H9 (cell line): Measurements from ENCODE around the gene DNLZ. TPM values are rescaled to one million over a fixed set of nuclear protein-coding genes. Genes with fewer than 3 reads are reported as not detected.

Experiments
- DNase-seq: peaks from one replicate; pipeline ENCODE4 v3.0.0-alpha.2; 2017
- H2AFZ ChIP-seq: one replicate; pipeline ENCODE4 v1.6.1; 2013; ENCODE audit warnings: mild to moderate bottlenecking, low read length, control low read depth, moderate library complexity
- H2AK5ac ChIP-seq: 2 replicates; pipeline ENCODE4 v1.6.1; 2013; ENCODE audit warnings: low read length, control low read depth, mixed read lengths; ENCODE audit not compliant: insufficient read length
- H2BK120ac ChIP-seq: one replicate; pipeline ENCODE4 v1.6.1; 2013; ENCODE audit warnings: low read depth, mild to moderate bottlenecking, low read length, control low read depth, inconsistent platforms; ENCODE audit not compliant: poor library complexity, severe bottlenecking
- H2BK12ac ChIP-seq: 2 replicates; pipeline ENCODE4 v1.6.1; 2013; ENCODE audit warnings: low read length, control low read depth, mixed read lengths, low read depth; ENCODE audit not compliant: insufficient read length
- H2BK15ac ChIP-seq: 2 replicates; pipeline ENCODE4 v1.6.1; 2013; ENCODE audit warnings: low read depth, low read length, control low read depth
- H2BK20ac ChIP-seq: one replicate; pipeline ENCODE4 v1.6.1; 2013; ENCODE audit warnings: low read depth, mild to moderate bottlenecking, low read length, control low read depth, inconsistent platforms; ENCODE audit not compliant: poor library complexity, severe bottlenecking
- H2BK5ac ChIP-seq: 2 replicates; pipeline ENCODE4 v1.6.1; 2013; ENCODE audit warnings: low read length, control low read depth, mixed read lengths; ENCODE audit not compliant: insufficient read length
- H3K14ac ChIP-seq: 2 replicates; pipeline ENCODE4 v1.6.1; 2013; ENCODE audit warnings: low read length, control low read depth; ENCODE audit not compliant: insufficient read depth
- H3K18ac ChIP-seq: 2 replicates; pipeline ENCODE4 v1.6.1; 2013; ENCODE audit warnings: low read depth, mild to moderate bottlenecking, mixed read lengths, low read length, control low read depth; ENCODE audit not compliant: insufficient read length
- H3K23ac ChIP-seq: 2 replicates; pipeline ENCODE4 v1.6.1; 2013; ENCODE audit warnings: low read length, control low read depth, mixed read lengths, low read depth; ENCODE audit not compliant: insufficient read length
- H3K23me2 ChIP-seq: 2 replicates; pipeline ENCODE4 v1.6.1; 2013; ENCODE audit warnings: low read depth, mild to moderate bottlenecking, mixed read lengths, low read length, control low read depth; ENCODE audit not compliant: insufficient read length, poor library complexity, severe bottlenecking
- H3K27ac ChIP-seq: 2 replicates; pipeline ENCODE4 v1.5.1; 2013; ENCODE audit warnings: low read length, control low read depth, mixed read lengths, low read depth; ENCODE audit not compliant: insufficient read length
- H3K27me3 ChIP-seq: 2 replicates; pipeline ENCODE4 v1.6.1; 2013; ENCODE audit warnings: low read length, control low read depth, inconsistent platforms; ENCODE audit not compliant: insufficient read depth
- H3K4ac ChIP-seq: 2 replicates; pipeline ENCODE4 v1.6.1; 2013; ENCODE audit warnings: low read depth, mild to moderate bottlenecking, control low read depth, inconsistent platforms, low read length, moderate library complexity
- H3K4me1 ChIP-seq: 2 replicates; pipeline ENCODE4 v1.6.1; 2013; ENCODE audit warnings: low read length, control low read depth, inconsistent platforms; ENCODE audit not compliant: insufficient read depth
- H3K4me2 ChIP-seq: 2 replicates; pipeline ENCODE4 v1.6.1; 2013; ENCODE audit warnings: low read length, control low read depth, mixed read lengths; ENCODE audit not compliant: insufficient read length, insufficient read depth
- H3K56ac ChIP-seq: 2 replicates; pipeline ENCODE4 v1.6.1; 2013; ENCODE audit warnings: low read depth, mild to moderate bottlenecking, mixed read lengths, low read length, control low read depth; ENCODE audit not compliant: insufficient read length
- H3K79me1 ChIP-seq: 2 replicates; pipeline ENCODE4 v1.6.1; 2013; ENCODE audit warnings: low read depth, mild to moderate bottlenecking, moderate library complexity, low read length, control low read depth, inconsistent platforms; ENCODE audit not compliant: insufficient read depth, poor library complexity, severe bottlenecking
- H3K79me2 ChIP-seq: 2 replicates; pipeline ENCODE4 v1.6.1; 2013; ENCODE audit warnings: low read length, control low read depth, inconsistent platforms; ENCODE audit not compliant: insufficient read depth
- H3K9ac ChIP-seq: 2 replicates; pipeline ENCODE4 v1.6.1; 2013; ENCODE audit warnings: low read length, control low read depth, mixed read lengths; ENCODE audit not compliant: insufficient read length; ENCODE audit errors: extremely low read depth
- H3K9me3 ChIP-seq: one replicate; pipeline ENCODE4 v1.6.1; 2013; ENCODE audit warnings: low read depth, low read length, inconsistent platforms; ENCODE audit not compliant: control insufficient read depth
- H3T11ph ChIP-seq: one replicate; pipeline ENCODE4 v1.6.1; 2013; ENCODE audit warnings: mild to moderate bottlenecking, low read length, control low read depth, inconsistent platforms
- H4K20me1 ChIP-seq: one replicate; pipeline ENCODE4 v1.6.1; 2013; ENCODE audit not compliant: control insufficient read depth, insufficient read length, insufficient read depth
- H4K5ac ChIP-seq: 2 replicates; pipeline ENCODE4 v1.6.1; 2013; ENCODE audit warnings: low read depth, mild to moderate bottlenecking, mixed read lengths, low read length, control low read depth; ENCODE audit not compliant: insufficient read length
- H4K8ac ChIP-seq: replicated peaks from 2 replicates; pipeline ENCODE4 v1.6.1; 2013; ENCODE audit warnings: low read length, control low read depth, mixed read lengths, low read depth; ENCODE audit not compliant: insufficient read length
- H4K91ac ChIP-seq: 2 replicates; pipeline ENCODE4 v1.6.1; 2013; ENCODE audit warnings: low read depth, mild to moderate bottlenecking, moderate library complexity, mixed read lengths, low read length, control low read depth; ENCODE audit not compliant: insufficient read length
- H3K27ac Mint-ChIP-seq, 3 experiments: 2 replicates in 2 of 3; 3 replicates in 1 of 3; pipeline ENCODE4 v1.8.0; 2020 to 2021; ENCODE audit warnings: mixed read lengths in 3 of 3, mild to moderate bottlenecking in 1 of 3, moderate library complexity in 1 of 3
- H3K27me3 Mint-ChIP-seq: 2 replicates; pipeline ENCODE4 v1.8.0; 2021; ENCODE audit warnings: low read depth, mild to moderate bottlenecking, moderate library complexity, mixed read lengths
- H3K36me3 Mint-ChIP-seq, 3 experiments: 2 replicates in 2 of 3; 3 replicates in 1 of 3; pipeline ENCODE4 v1.8.0; 2020 to 2021; ENCODE audit warnings: low read depth in 3 of 3, mixed read lengths in 3 of 3; ENCODE audit not compliant: insufficient read depth in 1 of 3
- H3K4me1 Mint-ChIP-seq, 2 experiments: 2 replicates each; pipeline ENCODE4 v1.8.0; 2020; ENCODE audit warnings: mixed read lengths in 2 of 2
- H3K4me3 Mint-ChIP-seq, 2 experiments: 2 replicates in 1 of 2; 3 replicates in 1 of 2; pipeline ENCODE4 v1.8.0; 2020 to 2021; ENCODE audit warnings: mild to moderate bottlenecking in 2 of 2, mixed read lengths in 2 of 2, moderate library complexity in 1 of 2
- H3K9me3 Mint-ChIP-seq, 2 experiments: 2 replicates in 1 of 2; 3 replicates in 1 of 2; pipeline ENCODE4 v1.8.0; 2020; ENCODE audit warnings: mild to moderate bottlenecking in 2 of 2, mixed read lengths in 2 of 2, moderate library complexity in 1 of 2
- CTCF ChIP-seq: fragments of 200-600 bp; sonication (generic); conservative IDR thresholded peaks from 3 replicates; pipeline ENCODE4 v1.8.0; 2021; ENCODE audit warnings: antibody characterized with exemption, mild to moderate bottlenecking
- WGBS: extraction: QIAGEN DNeasy Blood & Tissue Kit; methylation state at CpG from one replicate; pipeline ENCODE4 v1.1.7; 2013; ENCODE audit warnings: missing lambda C conversion rate, low lambda C conversion rate, mixed read lengths; ENCODE audit not compliant: insufficient read length; ENCODE audit errors: extremely low coverage; 5-methylcytosine and 5-hydroxymethylcytosine counted together
- total RNA-seq: library from RNA; stranded (reverse); gene quantifications from 2 replicates; pipeline ENCODE4 v1.2.1, GENCODE V29; 2021

Gene DNLZ
- total RNA-seq, 1 experiment from 2014 or later = 24.8 TPM

GRCh38 chr9:136333486-136333885, 30.1 kb downstream of the DNLZ start:
- Histone ChIP-seq H3K23me2 (no peaks in the 10 kb centered on the region), H2AFZ (no peak overlapping the region), H3K4me1 (no peaks in the 10 kb centered on the region), H3K23ac (no peak overlapping the region), H3K18ac (no peak overlapping the region), H4K91ac (no peak overlapping the region), H2AK5ac (no peak overlapping the region), H3K9ac (no peak overlapping the region), H2BK5ac (no peak overlapping the region), H2BK15ac (no peak overlapping the region), H3K9me3 (no peaks in the 10 kb centered on the region), H3T11ph (no peak overlapping the region), H3K14ac (no peak overlapping the region), H2BK20ac (no peak overlapping the region), H4K5ac (no peak overlapping the region), H2BK12ac (no peak overlapping the region), H3K27me3 (no peaks in the 10 kb centered on the region), H3K79me2 (peaks cover 2% of the 10 kb centered on the region; the same call in 1 of the 2 replicates), H3K4me2 (no peak overlapping the region), H3K79me1 (peaks cover 2% of the 10 kb centered on the region), H3K56ac (no peak overlapping the region), H3K27ac (no peak overlapping the region), H3K4ac (no peak overlapping the region), H4K20me1 (no peaks in the 10 kb centered on the region), H2BK120ac (no peak overlapping the region), H4K8ac (no peak overlapping the region)
- TF ChIP-seq CTCF = no peak
- Mint-ChIP-seq H3K9me3 (no peaks in the 10 kb centered on the region), H3K27me3 (no peaks in the 10 kb centered on the region), H3K36me3 (no peaks in the 10 kb centered on the region; a peak in 1 of 7 replicates), H3K4me1 (peaks cover 4% of the 10 kb centered on the region in 2 experiments), H3K27ac (no peak overlapping the region), H3K4me3 (no peak overlapping the region)
- WGBS = no CpG with 5 or more reads among the region's 17 CpGs
- DNase-seq = no peak
